Fibroblast of lung (primary cell): ENCODE data around the gene SESN1. TPM values are rescaled to one million over a fixed set of nuclear protein-coding genes. Genes with fewer than 3 reads are reported as not detected.

Experiments
- DNase-seq, 2 donors: peaks; one replicate each; pipeline versions ENCODE4 v3.0.0 to v3.0.0-alpha.2; 2010; ENCODE audit warnings: low read depth in 2 of 2
- H2AFZ ChIP-seq: 2 replicates; pipeline ENCODE4 v1.5.1; 2012; ENCODE audit warnings: low read length, control low read depth, inconsistent platforms
- H3K27ac ChIP-seq: 2 replicates; pipeline ENCODE4 v1.5.1; 2011; ENCODE audit warnings: low read length, control low read depth; ENCODE audit not compliant: insufficient read depth
- H3K27me3 ChIP-seq: 2 replicates; pipeline ENCODE4 v1.5.1; 2011; ENCODE audit warnings: mild to moderate bottlenecking, low read length; ENCODE audit not compliant: control insufficient read depth, insufficient read depth
- H3K36me3 ChIP-seq: 2 replicates; pipeline ENCODE4 v1.5.1; 2011; ENCODE audit warnings: low read length; ENCODE audit not compliant: control insufficient read depth, insufficient read depth
- H3K4me1 ChIP-seq: 2 replicates; pipeline ENCODE4 v1.5.1; 2011; ENCODE audit warnings: low read length; ENCODE audit not compliant: control insufficient read depth, insufficient read depth; ENCODE audit errors: extremely low read depth
- H3K4me2 ChIP-seq: 2 replicates; pipeline ENCODE4 v1.5.1; 2011; ENCODE audit warnings: low read length, control low read depth; ENCODE audit not compliant: insufficient read depth; ENCODE audit errors: extremely low read depth
- H3K4me3 ChIP-seq, 4 experiments: fragments of 200-600 bp in 1 of 4; sonication (generic) in 1 of 4; replicated peaks in 1 of 4; 2 replicates each; pipeline ENCODE4 v1.5.1; 2011 to 2016; ENCODE audit warnings: low read length in 4 of 4, low read depth in 3 of 4, mild to moderate bottlenecking in 3 of 4, control low read depth in 2 of 4, inconsistent platforms in 1 of 4, mixed read lengths in 1 of 4; ENCODE audit not compliant: insufficient read depth in 1 of 4; ENCODE audit errors: control extremely low read depth in 1 of 4
- H3K79me2 ChIP-seq: 2 replicates; pipeline ENCODE4 v1.5.1; 2012; ENCODE audit warnings: mild to moderate bottlenecking, low read length, inconsistent platforms; ENCODE audit not compliant: control insufficient read depth, insufficient read depth
- H3K9ac ChIP-seq: 2 replicates; pipeline ENCODE4 v1.5.1; 2011; ENCODE audit warnings: mild to moderate bottlenecking, low read length, control low read depth; ENCODE audit not compliant: insufficient read depth
- H3K9me3 ChIP-seq: 2 replicates; pipeline ENCODE4 v1.5.1; 2012; ENCODE audit warnings: low read depth, low read length; ENCODE audit not compliant: control insufficient read depth, insufficient read depth
- H4K20me1 ChIP-seq: 2 replicates; pipeline ENCODE4 v1.5.1; 2011; ENCODE audit warnings: low read length; ENCODE audit not compliant: control insufficient read depth, insufficient read depth; ENCODE audit errors: extremely low read depth
- EZH2 ChIP-seq: IDR thresholded peaks from 2 replicates; pipeline ENCODE4 v1.5.1; 2012; ENCODE audit warnings: low read length, control low read depth, mild to moderate bottlenecking; ENCODE audit errors: missing control alignments
- polyA plus RNA-seq, 2 donors: library from polyadenylated mRNA; depleted of rRNA in 1 of 2; stranded (reverse) in 1 of 2; unstranded in 1 of 2; fragments of >200 nt; gene quantifications; 2 replicates each; pipeline ENCODE4 v1.2.1, GENCODE V29; 2011 to 2012; ENCODE audit warnings: missing spikeins in 1 of 2
- total RNA-seq: library from RNA; depleted of rRNA; stranded (reverse); fragments of >200 nt; gene quantifications from 2 replicates; pipeline ENCODE4 v1.2.1, GENCODE V29; 2014
- TF ChIP-seq, protein P1 (sequence below), 2 donors: IDR thresholded peaks in 1 of 2; conservative IDR thresholded peaks in 1 of 2; 1 replicate in 1 of 2; 2 replicates in 1 of 2; pipeline ENCODE4 v1.5.1; 2011 to 2012; ENCODE audit warnings: low read length in 2 of 2, control low read depth in 1 of 2, inconsistent platforms in 1 of 2, low read depth in 1 of 2, mild to moderate bottlenecking in 1 of 2

The SESN1 gene
- total and polyA plus RNA-seq, 2 donors (not counting 1 experiment from before 2014, with no cell fraction given) = 16.7 to 34.5 TPM

DNA sequence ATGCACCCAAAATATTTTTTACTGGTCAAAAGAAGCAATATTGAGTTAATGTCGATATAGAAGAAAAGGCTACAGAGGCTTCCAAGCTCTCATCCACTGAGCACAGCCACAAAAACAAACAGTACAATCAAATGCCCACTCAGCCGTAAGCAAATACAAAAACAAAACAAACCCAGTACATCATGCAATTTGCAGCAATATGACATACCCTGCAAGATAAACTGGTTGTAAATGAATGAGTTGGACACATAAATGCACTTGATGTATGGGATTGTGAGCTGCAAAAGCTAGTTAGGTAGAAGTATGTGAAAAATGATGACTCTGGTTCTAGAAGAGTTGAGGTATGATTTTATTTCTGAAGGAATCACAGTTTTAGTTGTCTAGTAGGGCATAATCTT, 83.9 kb downstream of the SESN1 start:
- H3K9ac ChIP-seq = no peak overlapping the region
- H3K4me3 ChIP-seq = no peak overlapping the region
- no peak overlapping the region for H3K4me2 ChIP-seq
- H3K36me3 ChIP-seq = no peaks in the 10 kb centered on the region
- H3K27ac ChIP-seq = no peak overlapping the region
- no peaks in the 10 kb centered on the region for H3K9me3 ChIP-seq
- no peak for TF ChIP-seq EZH2
- TF ChIP-seq, protein P1, sequence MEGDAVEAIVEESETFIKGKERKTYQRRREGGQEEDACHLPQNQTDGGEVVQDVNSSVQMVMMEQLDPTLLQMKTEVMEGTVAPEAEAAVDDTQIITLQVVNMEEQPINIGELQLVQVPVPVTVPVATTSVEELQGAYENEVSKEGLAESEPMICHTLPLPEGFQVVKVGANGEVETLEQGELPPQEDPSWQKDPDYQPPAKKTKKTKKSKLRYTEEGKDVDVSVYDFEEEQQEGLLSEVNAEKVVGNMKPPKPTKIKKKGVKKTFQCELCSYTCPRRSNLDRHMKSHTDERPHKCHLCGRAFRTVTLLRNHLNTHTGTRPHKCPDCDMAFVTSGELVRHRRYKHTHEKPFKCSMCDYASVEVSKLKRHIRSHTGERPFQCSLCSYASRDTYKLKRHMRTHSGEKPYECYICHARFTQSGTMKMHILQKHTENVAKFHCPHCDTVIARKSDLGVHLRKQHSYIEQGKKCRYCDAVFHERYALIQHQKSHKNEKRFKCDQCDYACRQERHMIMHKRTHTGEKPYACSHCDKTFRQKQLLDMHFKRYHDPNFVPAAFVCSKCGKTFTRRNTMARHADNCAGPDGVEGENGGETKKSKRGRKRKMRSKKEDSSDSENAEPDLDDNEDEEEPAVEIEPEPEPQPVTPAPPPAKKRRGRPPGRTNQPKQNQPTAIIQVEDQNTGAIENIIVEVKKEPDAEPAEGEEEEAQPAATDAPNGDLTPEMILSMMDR (conservative IDR thresholded peaks at IDR 0.05 in 1 of 2, IDR thresholded peaks at IDR 0.05 in 1 of 2; ENCODE audit: low read depth in 1 of 2, low read length in 2 of 2) = no peak
- H3K4me1 ChIP-seq = no peaks in the 10 kb centered on the region
- no peaks in the 10 kb centered on the region for H3K27me3 ChIP-seq
- H3K79me2 ChIP-seq = peaks cover 2% of the 10 kb centered on the region
- no peak overlapping the region for H2AFZ ChIP-seq
- no peak for DNase-seq
- H4K20me1 ChIP-seq = no peaks in the 10 kb centered on the region

DNA sequence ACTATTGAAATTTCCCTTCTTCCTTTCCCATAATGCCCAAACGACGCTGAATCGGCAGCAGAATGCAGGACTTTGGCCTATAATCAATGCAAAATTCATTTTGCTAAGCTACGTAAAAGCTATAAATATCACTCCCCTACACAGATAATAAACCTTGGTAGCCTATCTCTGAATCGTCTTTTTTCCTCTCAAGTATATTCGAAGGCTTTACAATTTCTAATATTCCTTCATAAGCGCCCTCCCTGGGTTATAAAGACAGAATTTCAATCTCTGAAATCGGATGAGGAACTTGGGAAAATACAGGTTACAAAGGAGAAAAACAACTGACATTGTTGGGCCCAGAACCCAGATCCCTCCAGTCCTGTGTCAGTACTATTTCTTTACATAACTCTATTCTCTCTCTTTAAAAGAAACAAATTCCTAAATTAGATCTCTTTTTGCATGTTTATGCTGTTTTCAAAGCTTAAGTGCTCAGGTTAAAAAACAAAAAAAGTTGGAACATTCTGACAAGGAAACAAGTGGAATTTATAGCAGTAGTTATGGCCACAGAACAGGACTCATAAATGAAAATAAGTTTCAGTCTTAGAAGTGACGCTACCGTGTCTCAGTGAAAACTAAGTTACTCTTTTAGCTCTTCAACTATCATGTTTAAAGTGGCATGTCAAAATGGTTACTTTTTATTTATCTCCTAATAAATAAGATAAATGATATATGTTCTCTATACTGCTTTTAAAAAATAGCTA, 84.5 kb downstream of the SESN1 start:
- H3K9ac ChIP-seq = peak overlapping the region; percentile 69
- no peak for DNase-seq
- peak overlapping the region; percentile 64 for H3K27ac ChIP-seq
- peak overlapping the region; percentile 100 for H3K4me2 ChIP-seq
- H3K79me2 ChIP-seq = peaks cover 2% of the 10 kb centered on the region
- H2AFZ ChIP-seq = peak overlapping the region; percentile 95
- no peaks in the 10 kb centered on the region for H4K20me1 ChIP-seq
- H3K4me1 ChIP-seq = no peaks in the 10 kb centered on the region
- H3K36me3 ChIP-seq = no peaks in the 10 kb centered on the region
- no peaks in the 10 kb centered on the region for H3K27me3 ChIP-seq
- peak overlapping the region; percentile 66 to 82 (median 78) for H3K4me3 ChIP-seq
- no peaks in the 10 kb centered on the region for H3K9me3 ChIP-seq
- TF ChIP-seq EZH2 = no peak

DNA sequence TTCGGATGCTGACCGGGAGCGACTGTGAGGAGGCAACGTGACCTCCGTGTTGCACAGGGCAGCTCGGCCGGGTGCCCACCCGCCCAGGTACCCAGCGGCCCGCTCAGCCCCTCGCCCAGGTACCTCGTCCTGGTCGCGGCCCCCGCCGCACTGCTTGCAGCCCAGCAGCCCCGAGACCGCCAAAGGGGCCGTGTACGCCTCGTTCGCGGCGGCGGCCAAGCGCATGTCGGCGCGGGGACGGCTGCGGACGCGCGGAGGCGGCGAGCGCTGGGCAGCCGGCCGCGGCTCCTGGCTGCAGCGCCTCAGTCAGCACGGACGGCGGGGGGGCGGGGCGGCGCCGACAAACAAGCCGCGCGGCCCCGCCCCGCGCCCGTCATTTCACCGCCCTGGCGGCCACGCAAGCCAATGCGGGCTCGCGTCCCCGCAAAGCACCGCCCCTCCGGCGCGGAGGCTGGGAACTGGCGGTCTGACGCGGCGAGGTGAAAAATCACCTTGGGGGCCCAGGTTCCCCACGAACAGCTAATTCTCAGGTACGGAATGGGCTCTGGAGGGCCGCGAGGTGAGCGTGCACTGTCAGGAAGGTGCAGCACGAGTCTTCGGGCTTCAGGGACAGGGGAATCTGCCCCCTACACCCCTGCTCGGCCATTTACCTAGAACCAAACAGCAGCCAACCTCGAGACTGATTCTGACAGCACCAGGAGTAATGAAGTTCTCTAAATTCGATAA, 85.2 kb downstream of the SESN1 start:
- Histone ChIP-seq H4K20me1 (no peaks in the 10 kb centered on the region), H2AFZ (peak overlapping the region; percentile 95), H3K27ac (peak overlapping the region; percentile 77), H3K27me3 (no peaks in the 10 kb centered on the region), H3K4me1 (no peaks in the 10 kb centered on the region), H3K4me2 (peak overlapping the region; percentile 100), H3K36me3 (no peaks in the 10 kb centered on the region), H3K9me3 (no peaks in the 10 kb centered on the region), H3K4me3 (peak overlapping the region; percentile 75 to 91 (median 82)), H3K79me2 (peaks cover 2% of the 10 kb centered on the region), H3K9ac (peak overlapping the region; percentile 83)
- TF ChIP-seq, protein P1 (conservative IDR thresholded peaks at IDR 0.05 in 1 of 2, IDR thresholded peaks at IDR 0.05 in 1 of 2; ENCODE audit: low read depth in 1 of 2, low read length in 2 of 2) = no peak
- TF ChIP-seq EZH2 = no peak
- DNase-seq = peak; percentile 79 to 85
